NCI-H2227 (cell line): ENCODE data around the gene CDS2.
A peak's percentile ranks its signal among the peaks of the same experiment; 100 is the strongest.

Experiments
- DNase-seq: peaks from one replicate; lab custom pipeline; 2025; ENCODE audit not compliant: unreplicated experiment; lab: John Stamatoyannopoulos, UW

Gene CDS2

DNA sequence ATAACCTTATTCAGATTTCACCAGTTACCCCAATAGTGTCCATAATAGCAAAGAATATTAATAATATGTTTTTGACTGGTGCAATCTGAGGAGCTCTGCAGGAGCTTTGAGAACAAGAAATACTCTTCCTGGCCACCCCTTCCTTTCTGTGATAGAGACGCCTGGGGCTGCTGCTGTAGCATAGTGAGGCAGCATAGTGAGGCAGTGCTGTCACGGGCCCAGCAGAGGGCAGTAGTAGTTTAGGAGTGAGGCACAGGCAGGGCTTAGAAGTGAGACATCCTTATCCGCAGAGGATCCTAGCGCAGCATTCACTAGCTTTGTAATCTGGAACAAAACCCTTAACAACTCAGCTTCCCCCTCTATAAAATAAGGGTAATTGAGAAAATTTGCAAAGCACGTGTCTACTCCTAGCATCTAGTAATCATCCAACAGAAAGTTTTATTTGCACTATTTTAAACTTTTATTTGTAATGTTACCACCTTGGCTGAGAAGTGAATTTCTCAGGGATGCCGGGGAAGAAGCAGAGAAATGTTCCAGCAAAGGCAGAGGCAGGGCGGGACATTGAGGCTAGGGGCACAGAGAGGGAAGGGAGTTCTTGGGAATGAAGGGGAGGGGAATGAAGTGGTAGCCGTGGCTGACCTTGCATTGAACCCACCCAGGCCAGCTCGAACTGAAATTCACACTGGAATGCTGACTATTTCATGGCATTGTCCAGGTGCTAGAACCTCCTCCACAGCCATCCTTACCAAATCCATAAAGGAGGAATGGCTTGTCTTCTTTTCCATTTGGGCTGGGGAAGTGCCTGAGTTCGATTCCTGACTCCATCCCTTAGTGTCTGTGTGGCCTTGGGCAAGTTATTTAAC, 78.8 kb downstream of the CDS2 start:
- DNase-seq: peak; percentile 87

DNA sequence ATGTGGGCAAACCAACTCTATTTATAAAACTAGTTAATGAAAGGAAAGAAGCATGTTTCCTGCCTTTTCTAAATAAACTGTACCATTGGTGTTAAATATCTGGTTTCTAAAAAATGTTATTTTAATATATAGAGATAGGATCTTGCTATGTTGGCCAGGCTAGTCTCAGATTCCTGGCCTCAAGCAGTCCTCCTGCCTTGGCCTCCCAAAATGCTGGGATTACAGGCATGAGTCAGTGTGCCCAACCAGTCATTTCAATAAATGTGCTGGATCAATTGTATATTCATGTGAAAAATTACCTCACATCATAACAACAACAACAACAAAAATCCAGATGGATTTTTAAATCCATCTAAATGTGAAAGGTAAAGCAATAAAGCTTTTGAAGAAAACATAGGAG, 80.3 kb downstream of the CDS2 start:
- DNase-seq: no peak

DNA sequence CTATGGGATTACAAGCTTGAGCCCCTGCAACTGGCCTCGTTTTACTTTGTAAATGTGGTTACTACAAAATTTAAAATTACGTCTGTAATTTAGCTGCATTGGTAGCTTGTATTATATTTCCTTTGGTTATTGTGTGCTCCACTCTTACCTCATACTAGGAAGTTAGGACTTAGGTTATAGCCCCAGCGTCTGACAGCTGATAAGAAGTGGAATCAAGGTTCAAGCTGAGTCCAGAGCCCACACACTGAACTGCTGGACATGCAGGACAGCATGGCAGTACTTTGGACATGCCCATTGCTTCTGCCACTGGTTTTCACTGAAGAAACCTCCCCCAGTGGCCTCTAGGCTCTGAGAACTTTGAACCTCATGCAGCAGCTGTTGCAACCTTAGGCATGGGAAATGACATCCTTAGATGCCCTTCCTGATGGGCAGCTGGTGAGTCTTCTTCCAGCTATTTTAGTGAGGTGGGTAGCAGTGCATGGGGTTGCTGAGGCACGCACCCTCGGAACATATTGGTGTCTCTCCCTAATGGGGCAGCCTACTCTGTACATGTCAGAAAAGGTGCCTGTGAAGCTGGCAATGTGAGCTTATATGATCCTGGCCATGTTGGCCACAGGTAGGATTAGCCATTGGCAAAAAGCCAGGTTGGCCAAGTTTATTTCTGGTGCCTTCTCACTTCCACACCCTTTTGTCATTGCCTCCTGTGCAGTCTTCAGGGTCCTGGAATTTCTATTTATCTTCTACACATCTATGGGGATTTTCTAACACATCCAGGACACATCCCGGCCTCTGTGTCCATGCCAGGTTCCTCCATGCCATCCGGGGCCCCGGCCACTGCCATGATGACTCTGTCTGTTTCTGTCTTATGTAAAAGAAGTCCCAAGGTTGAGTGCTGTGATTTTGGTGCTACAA, 85.3 kb downstream of the CDS2 start:
- no peak for DNase-seq

DNA sequence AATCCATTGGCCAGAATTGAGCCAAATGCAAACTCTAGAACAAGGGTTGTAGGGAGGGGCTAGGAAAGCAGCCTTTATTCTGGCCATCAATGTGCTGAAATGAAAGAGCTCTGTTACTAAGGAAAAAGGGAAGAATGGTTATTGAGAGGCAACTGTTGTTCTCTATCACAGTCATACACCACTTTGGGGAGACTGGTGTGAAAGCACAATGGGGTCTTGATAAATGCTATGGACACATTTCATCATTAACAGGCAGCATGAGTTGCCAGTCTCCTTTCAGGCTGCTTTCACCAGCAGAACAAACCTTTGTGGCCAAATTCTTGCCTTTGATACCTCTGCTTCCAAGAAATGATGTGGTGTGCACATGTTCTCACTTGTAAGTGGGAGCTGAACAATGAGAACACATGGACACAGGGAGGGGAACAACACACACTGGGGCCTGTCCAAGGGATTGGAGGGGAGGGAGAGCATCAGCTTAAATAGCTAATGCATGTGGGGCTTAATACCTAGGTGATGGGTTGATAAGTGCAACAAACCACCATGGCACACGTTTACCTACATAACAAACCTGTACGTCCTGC, 86.2 kb downstream of the CDS2 start:
- DNase-seq: no peak

DNA sequence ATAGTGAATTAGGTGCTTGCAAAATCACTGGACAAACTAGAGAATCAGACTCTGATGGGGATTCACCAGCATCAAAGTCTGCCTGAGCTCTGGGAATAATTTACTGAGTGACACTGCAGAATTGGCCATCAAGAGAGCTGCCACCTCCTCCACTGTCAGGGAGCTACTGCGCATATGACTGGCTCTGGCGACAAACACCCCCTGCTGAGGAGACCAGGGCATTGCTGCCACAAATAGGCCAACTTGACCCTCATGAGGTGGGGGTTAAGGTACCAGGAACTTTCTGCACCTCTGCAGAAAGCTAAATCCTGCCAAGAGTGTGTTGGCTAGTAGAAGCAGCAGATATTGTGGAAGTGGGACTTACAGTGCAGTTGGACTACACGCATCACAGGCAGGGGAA, 88.0 kb downstream of the CDS2 start:
- no peak for DNase-seq

DNA sequence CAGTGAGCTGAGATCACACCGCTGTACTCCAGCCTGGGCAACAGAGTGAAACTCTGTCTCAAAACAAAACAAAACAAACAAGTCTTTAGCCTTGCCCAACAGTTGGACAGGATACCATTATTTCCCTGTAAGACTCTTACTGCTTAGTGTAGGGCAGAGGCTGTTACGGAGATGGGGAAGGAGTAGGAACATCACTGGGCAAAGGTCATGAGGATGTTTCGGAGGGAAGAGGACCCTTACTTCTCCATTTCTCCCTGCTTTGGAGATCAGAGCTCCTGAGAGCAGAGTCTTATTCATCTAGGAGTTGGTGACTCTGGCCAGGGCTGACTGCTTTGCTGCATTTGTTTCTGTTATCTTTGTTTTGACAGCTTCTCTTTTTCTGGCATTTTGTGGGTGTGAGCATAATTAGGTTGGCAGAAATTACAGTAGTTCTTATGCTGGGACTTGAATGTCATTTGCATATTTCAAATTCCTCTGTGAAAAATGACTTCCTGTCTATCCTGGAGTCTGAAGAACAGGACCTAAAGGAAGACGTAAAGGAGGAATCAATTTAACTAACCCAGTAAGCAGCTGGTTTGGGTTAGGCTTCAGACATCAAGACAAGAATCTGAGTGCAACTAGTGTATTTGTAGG, 89.0 kb downstream of the CDS2 start:
- DNase-seq: no peak

DNA sequence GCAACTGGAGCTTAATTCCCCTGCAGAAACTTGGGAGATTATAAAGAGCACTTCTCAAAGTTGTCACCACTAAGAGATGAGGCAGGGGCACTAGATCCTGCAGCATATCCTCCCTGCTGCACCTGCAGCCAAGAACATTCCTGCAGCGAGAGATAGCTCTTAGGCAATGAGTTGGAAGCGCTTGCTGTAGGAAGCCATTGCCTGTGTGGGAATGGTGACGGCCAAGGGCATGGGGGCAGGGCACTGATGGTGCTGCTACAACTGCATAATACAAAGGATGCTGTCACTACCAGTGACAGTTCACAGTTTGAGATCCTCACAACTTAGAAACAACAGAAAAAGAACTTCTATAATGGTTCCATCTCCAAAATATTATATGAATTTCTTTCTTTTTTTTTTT, 89.9 kb downstream of the CDS2 start:
- no peak for DNase-seq

DNA sequence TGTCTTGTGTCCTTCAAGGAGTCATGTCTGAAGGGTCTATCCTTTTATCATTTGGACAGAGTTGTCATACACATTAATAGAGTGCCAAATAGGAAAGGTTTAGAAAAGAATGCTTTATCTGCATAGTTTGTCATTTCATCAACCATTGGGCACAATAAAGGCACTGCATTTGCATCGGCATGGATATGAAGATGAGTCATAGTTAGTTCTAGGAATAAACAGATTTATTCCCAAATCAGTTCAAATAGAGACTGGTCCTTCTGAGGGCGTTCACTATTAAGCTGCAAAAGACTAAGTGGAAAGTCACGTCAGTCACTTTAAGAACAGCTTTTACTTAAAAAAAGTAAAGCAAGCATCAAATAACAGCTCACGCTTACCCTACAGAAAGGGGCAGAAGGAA, 90.8 kb downstream of the CDS2 start:
- no peak for DNase-seq

DNA sequence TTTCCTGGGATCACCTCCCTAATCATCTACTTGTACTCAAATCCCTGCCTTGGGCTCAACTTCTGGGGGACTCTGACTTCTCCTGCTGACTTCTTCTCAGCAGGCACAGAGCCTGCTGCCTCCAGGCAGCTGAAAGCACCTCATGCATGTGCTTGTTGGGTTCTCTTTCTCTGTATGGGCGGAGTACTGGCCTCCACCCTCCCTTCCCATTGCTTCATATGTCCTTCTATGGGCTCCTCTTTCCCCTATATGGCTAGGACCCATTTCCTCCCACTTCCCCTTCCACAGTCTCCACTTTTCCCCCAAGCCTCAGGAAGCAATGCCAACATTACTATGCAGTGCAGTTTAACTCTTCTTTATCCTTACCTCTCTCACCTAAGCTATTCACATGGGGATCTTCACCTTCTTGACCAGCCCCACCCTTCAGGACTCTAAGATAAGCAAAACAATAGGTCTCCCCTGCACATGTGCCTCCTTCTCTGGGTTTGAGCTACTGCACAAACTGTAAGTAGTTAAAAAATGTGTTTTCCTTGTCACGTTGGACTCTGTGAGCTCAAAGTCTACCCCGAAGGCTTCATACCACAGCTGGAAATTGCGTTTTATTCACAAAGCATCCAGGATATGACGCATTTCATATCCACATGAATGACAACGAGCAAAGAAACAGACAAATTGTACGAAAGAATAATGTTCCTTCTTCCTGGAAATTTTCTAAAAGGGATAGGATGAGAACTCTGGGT, 93.7 kb downstream of the CDS2 start:
- no peak for DNase-seq

DNA sequence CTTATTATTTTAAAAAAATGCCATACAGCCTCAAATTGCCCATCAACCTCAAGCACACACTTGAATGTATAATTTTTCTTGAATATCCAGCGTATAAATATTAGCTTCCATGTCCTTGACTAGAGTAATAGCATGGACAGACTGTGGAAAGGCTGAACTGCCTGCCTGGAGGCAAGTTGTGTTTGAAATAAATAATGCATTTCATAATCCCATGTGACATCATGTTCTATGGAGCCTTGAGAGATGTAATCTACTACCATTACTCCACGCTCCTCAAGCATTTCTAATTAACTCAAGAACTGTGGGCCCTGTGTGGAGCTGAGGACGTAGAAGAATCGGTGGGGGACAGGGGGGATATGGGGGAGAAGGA, 94.2 kb downstream of the CDS2 start:
- no peak for DNase-seq

DNA sequence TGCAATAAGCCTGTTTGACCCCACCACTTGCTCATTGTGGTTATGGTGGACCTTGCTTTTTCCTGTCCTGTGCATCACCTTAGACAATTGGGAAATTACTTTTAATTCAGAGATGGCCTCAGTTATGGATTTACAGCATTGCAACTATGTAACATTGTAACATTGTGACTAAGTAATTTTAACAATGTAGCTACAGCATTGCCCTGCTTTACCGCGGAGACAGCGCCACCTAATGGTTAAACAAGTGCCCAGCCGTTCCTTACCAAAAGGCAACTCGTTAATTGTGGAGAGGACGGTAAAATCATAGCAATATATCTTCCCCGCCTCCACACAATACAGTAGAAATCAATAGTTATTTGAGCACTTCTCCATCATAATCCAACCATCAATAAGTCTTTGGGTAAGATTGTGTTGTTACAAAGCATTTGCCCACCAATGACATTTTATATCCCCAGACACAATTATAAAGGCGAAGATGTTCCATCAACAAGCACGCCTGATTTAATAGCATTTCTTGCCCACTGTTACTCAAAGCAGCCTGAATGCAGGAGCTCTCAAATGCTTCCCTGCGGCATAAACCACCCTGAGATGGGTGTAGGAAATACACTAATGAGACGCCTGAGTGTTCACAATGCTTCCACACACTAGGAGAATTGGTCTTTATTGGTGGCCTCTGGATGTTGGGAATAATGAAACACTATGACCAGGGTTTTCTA, 96.3 kb downstream of the CDS2 start:
- DNase-seq: peak; percentile 48

DNA sequence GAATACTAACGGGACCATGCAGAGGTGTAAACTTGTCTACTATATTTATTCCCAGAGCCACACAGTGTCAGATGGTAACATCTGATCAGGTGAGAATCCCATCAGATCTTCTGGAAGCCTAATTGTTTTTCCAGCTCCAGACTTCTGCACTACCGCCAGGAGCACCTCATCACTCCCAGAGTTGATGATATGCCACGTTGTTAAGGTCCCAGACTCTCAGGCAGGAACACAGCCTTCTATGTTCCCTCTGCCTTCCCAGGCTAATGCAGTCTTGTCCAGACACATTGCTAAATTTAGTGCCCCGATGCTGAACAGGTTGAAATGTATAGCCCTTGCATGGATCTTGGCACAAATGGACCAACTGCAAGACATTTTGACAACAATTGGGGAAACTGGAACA, 103.7 kb downstream of the CDS2 start:
- no peak for DNase-seq

DNA sequence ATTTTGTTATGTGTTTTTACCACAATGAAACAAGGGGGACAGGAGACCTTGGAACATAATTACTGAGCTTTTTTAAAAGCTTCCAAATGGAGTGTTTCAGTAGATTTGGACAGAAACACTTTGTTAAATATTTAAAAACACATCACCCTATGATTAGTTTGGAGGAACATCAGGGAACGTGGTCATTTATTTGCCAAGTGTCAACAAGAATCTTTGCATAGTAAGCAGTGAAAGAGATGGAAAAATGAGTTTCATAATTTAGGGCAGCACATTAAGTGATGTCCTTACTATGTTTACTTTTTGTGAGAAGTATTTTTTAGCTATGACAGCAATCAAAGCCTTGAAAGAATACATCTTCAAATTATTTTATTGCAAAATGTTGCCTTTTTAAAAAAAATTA, 107.3 kb downstream of the CDS2 start:
- DNase-seq: no peak

DNA sequence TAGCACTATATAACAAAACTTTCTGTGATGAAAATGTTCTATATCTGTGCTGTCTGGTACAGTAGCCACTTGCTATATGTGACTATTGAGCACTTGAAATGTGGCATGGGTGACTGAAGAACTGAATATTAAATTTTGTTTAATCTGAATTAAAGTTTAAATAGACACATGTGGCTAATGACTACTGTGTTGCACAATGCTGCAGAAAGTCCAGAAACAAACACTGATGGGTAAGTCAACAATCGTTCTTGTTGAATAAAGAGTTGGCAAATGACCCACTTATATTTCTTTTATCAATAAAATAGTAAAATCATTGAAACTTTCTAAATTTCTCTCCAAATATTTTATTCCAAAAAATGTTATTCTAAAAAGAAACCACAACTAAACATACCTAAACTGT, 108.2 kb downstream of the CDS2 start:
- DNase-seq: no peak
